ENCODE measurements around the gene RYR2. TPM values are rescaled to one million over a fixed set of nuclear protein-coding genes. Genes with fewer than 3 reads are reported as not detected.

The RYR2 gene
- total and polyA plus RNA-seq, 2 donors (not counting 1 experiment from before 2014, with no cell fraction given): not detected

DNA sequence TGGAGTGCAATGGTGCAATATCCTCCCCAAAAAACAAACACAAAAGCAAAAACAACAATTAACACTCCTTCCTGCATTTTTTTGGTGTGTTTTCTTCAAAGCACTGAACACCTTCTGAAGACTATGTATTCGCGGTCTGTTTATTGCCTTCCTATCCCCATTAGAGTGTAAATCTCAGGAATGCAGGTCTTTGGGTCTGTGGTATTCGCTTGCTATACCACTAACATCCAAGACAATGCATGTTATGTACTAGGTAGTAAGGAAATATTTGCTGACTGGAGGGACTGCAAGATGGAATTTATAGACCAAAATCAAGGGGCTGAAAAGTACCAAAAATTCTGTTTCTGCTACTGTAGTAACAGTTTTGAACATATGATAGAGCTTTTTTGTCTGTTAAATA lies 299.4 kb downstream of the RYR2 start:
- H3K27ac ChIP-seq (ENCODE audit: low read length in 2 of 2): no peak overlapping the region
- H3K4me1 Mint-ChIP-seq: no peaks in the 10 kb centered on the region
- H3K36me3 ChIP-seq (replicated peaks in 1 of 2; ENCODE audit: control extremely low read depth in 1 of 2, control insufficient read depth in 1 of 2, extremely low read depth in 1 of 2, insufficient read depth in 2 of 2, low read length in 1 of 2): no peaks in the 10 kb centered on the region
- POLR2A ChIA-PET: no interaction called here
- H3K9me3 ChIP-seq (ENCODE audit: control extremely low read depth in 1 of 3, control insufficient read depth in 2 of 3, insufficient read depth in 1 of 3, low read length in 2 of 3): no peaks in the 10 kb centered on the region
- no peaks in the 10 kb centered on the region for H3K9me3 Mint-ChIP-seq (ENCODE audit: insufficient read depth)
- no peaks in the 10 kb centered on the region for H3K27me3 Mint-ChIP-seq
- intact Hi-C loops (cut with micrococcal nuclease): no loop called here
- no peak overlapping the region for H3K4me3 Mint-ChIP-seq
- no CpG with 5 or more reads among the region's 3 CpGs for WGBS (ENCODE audit: insufficient coverage)
- no peaks in the 10 kb centered on the region for H3K27me3 ChIP-seq (replicated peaks in 1 of 4; ENCODE audit: control extremely low read depth in 1 of 4, control insufficient read depth in 3 of 4, insufficient read depth in 4 of 4, low read length in 3 of 4)
- CTCF ChIA-PET: no interaction called here
- H3K79me2 ChIP-seq (ENCODE audit: control insufficient read depth, insufficient read depth, low read length): no peaks in the 10 kb centered on the region
- no peak overlapping the region for H3K9ac ChIP-seq (ENCODE audit: low read length)
- no peak overlapping the region for H2AFZ ChIP-seq (ENCODE audit: insufficient read depth, low read depth, low read length, poor library complexity, severe bottlenecking)
- H3K4me2 ChIP-seq (replicated peaks; ENCODE audit: low read depth, low read length, poor library complexity, severe bottlenecking): no peak overlapping the region
- no peak for DNase-seq
- H3K4me1 ChIP-seq (ENCODE audit: control insufficient read depth in 2 of 2, insufficient read depth in 2 of 2, low read length in 2 of 2): no peaks in the 10 kb centered on the region
- H3K27ac Mint-ChIP-seq: no peak overlapping the region
- TF ChIP-seq, protein P1, sequence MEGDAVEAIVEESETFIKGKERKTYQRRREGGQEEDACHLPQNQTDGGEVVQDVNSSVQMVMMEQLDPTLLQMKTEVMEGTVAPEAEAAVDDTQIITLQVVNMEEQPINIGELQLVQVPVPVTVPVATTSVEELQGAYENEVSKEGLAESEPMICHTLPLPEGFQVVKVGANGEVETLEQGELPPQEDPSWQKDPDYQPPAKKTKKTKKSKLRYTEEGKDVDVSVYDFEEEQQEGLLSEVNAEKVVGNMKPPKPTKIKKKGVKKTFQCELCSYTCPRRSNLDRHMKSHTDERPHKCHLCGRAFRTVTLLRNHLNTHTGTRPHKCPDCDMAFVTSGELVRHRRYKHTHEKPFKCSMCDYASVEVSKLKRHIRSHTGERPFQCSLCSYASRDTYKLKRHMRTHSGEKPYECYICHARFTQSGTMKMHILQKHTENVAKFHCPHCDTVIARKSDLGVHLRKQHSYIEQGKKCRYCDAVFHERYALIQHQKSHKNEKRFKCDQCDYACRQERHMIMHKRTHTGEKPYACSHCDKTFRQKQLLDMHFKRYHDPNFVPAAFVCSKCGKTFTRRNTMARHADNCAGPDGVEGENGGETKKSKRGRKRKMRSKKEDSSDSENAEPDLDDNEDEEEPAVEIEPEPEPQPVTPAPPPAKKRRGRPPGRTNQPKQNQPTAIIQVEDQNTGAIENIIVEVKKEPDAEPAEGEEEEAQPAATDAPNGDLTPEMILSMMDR (IDR thresholded peaks at IDR 0.05): no peak
- no peak for TF ChIP-seq EZH2 (IDR thresholded peaks at IDR 0.05; ENCODE audit: borderline replicate concordance, insufficient read depth, low read depth, low read length, poor library complexity, severe bottlenecking)
- H4K20me1 ChIP-seq (ENCODE audit: control insufficient read depth, insufficient read depth, low read length, poor library complexity, severe bottlenecking): no peaks in the 10 kb centered on the region
- no peak for ATAC-seq (ENCODE audit: low read depth)
- H3K4me3 ChIP-seq (ENCODE audit: control extremely low read depth in 1 of 5, extremely low read depth in 1 of 5, insufficient read depth in 1 of 5, low read depth in 2 of 5, low read length in 4 of 5): no peak overlapping the region

DNA sequence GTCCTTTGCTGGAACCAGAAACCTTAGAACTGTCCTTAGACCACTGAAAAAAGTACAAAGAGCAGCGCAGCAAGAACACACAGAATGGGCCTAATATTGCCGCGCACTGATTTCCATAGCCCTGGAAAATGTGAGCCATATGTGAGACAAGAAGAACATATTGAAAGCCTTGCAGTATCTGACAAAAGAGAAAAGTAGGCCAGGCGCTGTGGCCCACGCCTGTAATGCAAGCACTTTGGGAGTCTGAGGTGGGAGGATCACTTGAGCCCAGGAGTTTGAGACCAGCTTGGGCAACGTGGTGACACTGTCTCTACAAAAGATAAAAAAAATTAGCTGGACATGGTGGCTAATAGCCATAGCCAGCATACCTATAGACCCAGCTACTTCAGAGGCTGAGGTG lies 300.7 kb downstream of the RYR2 start:
- 100% methylated on average over 3 of the region's 6 CpGs for WGBS (ENCODE audit: insufficient coverage)
- H3K9me3 Mint-ChIP-seq (ENCODE audit: insufficient read depth): no peaks in the 10 kb centered on the region
- no peak overlapping the region for H2AFZ ChIP-seq (ENCODE audit: insufficient read depth, low read depth, low read length, poor library complexity, severe bottlenecking)

More for the DNA sequence above, 300.7 kb downstream of the RYR2 start:
- Histone ChIP-seq H3K9ac (ENCODE audit: low read length) (no peak overlapping the region), H3K36me3 (replicated peaks in 1 of 2; ENCODE audit: control extremely low read depth in 1 of 2, control insufficient read depth in 1 of 2, extremely low read depth in 1 of 2, insufficient read depth in 2 of 2, low read length in 1 of 2) (no peaks in the 10 kb centered on the region), H3K79me2 (ENCODE audit: control insufficient read depth, insufficient read depth, low read length) (no peaks in the 10 kb centered on the region), H3K9me3 (ENCODE audit: control extremely low read depth in 1 of 3, control insufficient read depth in 2 of 3, insufficient read depth in 1 of 3, low read length in 2 of 3) (no peaks in the 10 kb centered on the region), H3K4me2 (replicated peaks; ENCODE audit: low read depth, low read length, poor library complexity, severe bottlenecking) (no peak overlapping the region), H3K4me1 (ENCODE audit: control insufficient read depth in 2 of 2, insufficient read depth in 2 of 2, low read length in 2 of 2) (no peaks in the 10 kb centered on the region), H4K20me1 (ENCODE audit: control insufficient read depth, insufficient read depth, low read length, poor library complexity, severe bottlenecking) (no peaks in the 10 kb centered on the region), H3K27ac (ENCODE audit: low read length in 2 of 2) (no peak overlapping the region), H3K4me3 (ENCODE audit: control extremely low read depth in 1 of 5, extremely low read depth in 1 of 5, insufficient read depth in 1 of 5, low read depth in 2 of 5, low read length in 4 of 5) (no peak overlapping the region), H3K27me3 (replicated peaks in 1 of 4; ENCODE audit: control extremely low read depth in 1 of 4, control insufficient read depth in 3 of 4, insufficient read depth in 4 of 4, low read length in 3 of 4) (no peaks in the 10 kb centered on the region)
- no peak for DNase-seq
- no peak for ATAC-seq (ENCODE audit: low read depth)
- H3K4me3 Mint-ChIP-seq: no peak overlapping the region
- ChIA-PET POLR2A (no interaction called here), CTCF (no interaction called here)
- intact Hi-C loops (cut with micrococcal nuclease): no loop called here
- no peak for TF ChIP-seq EZH2 (IDR thresholded peaks at IDR 0.05; ENCODE audit: borderline replicate concordance, insufficient read depth, low read depth, low read length, poor library complexity, severe bottlenecking)
- TF ChIP-seq, protein P1 (IDR thresholded peaks at IDR 0.05): no peak
- H3K4me1 Mint-ChIP-seq: no peaks in the 10 kb centered on the region
- H3K27me3 Mint-ChIP-seq: no peaks in the 10 kb centered on the region
- no peak overlapping the region for H3K27ac Mint-ChIP-seq
